Fibroblast of peridontal ligament (primary cell): ENCODE data around the gene QPRT.
"Not testable (repeated sequence)": the region's sequence is repeated elsewhere in the genome, so short reads cannot be mapped to it uniquely, and the experiment has no call there.

Experiments
- DNase-seq: peaks from one replicate; pipeline ENCODE4 v3.0.0-alpha.2; 2010; ENCODE audit errors: extremely low read depth

The QPRT gene

DNA sequence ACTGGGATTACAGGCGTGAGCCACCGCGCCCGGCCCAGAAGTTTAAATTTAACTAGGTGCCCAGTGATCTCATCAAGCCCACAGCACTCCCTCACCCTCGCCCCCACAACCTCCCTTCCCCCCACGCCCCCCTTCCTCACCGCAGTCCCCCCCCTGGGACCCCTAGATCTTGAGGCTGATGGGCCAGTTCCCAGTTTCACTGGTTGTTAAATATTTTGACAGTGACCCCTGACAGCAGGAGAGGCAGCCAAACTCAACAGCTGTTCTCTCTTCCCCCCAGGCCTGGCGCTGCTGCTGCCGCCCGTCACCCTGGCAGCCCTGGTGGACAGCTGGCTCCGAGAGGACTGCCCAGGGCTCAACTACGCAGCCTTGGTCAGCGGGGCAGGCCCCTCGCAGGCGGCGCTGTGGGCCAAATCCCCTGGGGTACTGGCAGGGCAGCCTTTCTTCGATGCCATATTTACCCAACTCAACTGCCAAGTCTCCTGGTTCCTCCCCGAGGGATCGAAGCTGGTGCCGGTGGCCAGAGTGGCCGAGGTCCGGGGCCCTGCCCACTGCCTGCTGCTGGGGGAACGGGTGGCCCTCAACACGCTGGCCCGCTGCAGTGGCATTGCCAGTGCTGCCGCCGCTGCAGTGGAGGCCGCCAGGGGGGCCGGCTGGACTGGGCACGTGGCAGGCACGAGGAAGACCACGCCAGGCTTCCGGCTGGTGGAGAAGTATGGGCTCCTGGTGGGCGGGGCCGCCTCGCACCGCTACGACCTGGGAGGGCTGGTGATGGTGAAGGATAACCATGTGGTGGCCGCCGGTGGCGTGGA lies 15.6 kb downstream of the QPRT start:
- DNase-seq: no peak

DNA sequence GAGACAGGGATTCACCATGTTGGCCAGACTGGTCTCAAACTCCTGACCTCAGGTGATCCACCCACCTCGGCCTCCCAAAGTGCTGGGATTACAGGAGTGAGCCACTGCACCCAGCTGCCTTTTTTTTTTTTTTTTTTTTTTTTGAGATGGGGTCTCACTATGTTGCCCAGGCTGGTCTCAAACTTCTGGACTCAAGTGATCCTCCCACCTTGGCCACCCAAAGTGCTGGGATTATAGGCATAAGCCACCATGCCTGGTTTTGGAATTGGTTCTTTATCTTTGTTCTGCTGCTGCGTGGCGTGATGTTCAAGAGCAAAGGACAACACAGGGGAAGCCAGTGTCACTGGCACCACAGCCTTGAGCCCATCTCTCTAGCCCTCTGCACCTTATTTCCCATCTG lies 16.7 kb downstream of the QPRT start:
- not testable (repeated sequence) for DNase-seq

DNA sequence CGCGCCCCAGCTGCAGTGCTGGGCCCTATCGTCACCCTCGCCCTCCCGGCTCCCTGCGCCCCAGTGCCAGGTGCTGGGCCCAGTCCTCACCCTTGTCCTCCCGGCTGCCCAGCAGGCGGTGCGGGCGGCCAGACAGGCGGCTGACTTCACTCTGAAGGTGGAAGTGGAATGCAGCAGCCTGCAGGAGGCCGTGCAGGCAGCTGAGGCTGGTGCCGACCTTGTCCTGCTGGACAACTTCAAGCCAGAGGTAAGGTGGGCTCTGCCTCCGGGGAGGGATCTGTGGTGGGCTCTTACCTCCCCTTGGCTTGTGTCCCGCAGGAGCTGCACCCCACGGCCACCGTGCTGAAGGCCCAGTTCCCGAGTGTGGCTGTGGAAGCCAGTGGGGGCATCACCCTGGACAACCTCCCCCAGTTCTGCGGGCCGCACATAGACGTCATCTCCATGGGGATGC lies 17.9 kb downstream of the QPRT start:
- DNase-seq: no peak

DNA sequence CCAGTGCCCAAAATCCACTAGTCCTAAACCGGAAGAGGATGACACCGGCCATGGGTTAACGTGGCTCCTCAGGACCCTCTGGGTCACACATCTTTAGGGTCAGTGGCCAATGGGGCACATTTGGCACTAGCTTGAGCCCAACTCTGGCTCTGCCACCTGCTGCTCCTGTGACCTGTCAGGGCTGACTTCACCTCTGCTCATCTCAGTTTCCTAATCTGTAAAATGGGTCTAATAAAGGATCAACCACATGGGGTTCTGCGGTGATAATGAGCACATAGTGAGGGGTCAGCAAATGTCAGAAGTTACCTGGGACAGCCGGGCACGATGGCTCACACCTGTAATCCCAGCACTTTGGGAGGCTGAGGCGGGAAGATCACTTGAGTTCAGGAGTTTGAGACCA lies 18.4 kb downstream of the QPRT start:
- DNase-seq: no peak

DNA sequence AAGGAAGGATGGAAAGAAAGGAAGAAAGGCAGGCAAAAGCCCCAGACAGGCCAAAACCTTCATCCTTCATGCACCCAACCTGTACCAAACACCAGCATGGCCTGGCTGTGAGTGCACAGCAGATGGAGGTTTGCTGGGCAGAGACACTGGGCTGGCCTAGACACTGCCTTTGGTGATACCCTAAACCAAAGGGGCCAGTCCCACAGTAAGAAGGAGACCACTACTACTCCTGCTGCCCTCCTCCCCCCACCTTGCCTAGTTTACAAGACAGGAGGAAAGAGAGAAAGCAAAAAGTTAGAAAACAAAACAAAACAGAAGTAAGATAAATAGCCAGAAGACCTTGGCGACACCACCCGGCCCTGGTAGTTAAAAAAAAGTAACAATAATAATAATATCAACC lies 19.1 kb downstream of the QPRT start:
- DNase-seq: no peak

DNA sequence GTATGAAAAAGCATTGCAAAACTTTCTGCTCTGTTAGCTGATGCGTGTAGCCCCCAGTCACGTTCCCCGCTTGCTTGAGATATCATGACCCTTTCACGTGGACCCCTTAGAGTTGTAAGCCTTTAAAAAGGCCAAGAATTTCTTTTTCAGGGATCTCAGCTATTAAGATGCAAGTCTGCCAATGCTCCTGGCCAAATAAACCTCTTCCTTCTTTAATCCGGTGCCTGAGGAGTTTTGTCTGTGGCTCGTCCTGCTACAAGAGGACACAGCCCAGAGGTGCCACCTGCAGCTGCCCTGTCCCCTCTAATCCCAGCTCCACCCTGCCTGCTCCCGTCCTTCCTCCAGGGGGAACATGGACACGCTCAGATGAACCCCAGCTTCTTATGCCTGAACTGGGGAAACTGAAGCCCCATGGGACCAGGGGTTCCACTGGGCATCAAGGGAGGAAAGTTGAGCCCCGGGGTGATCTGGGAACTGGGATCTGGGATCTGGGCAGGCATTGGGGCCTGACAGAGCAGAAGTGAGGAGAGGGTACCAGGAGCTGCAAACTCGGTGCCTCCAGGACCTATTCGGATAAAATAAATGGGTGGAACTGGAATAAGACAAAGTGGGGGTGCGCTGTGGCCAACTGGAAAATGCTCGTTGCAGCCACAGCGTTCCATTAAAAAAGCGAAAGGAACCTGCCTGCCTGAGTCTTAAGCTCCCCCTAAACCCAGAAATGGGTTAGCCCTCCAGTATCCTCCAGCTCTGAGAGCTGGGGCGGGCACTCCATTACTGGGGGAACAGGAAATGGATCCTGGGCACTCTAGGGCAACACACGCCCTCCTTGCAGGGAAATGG lies 19.7 kb downstream of the QPRT start:
- DNase-seq: no peak

DNA sequence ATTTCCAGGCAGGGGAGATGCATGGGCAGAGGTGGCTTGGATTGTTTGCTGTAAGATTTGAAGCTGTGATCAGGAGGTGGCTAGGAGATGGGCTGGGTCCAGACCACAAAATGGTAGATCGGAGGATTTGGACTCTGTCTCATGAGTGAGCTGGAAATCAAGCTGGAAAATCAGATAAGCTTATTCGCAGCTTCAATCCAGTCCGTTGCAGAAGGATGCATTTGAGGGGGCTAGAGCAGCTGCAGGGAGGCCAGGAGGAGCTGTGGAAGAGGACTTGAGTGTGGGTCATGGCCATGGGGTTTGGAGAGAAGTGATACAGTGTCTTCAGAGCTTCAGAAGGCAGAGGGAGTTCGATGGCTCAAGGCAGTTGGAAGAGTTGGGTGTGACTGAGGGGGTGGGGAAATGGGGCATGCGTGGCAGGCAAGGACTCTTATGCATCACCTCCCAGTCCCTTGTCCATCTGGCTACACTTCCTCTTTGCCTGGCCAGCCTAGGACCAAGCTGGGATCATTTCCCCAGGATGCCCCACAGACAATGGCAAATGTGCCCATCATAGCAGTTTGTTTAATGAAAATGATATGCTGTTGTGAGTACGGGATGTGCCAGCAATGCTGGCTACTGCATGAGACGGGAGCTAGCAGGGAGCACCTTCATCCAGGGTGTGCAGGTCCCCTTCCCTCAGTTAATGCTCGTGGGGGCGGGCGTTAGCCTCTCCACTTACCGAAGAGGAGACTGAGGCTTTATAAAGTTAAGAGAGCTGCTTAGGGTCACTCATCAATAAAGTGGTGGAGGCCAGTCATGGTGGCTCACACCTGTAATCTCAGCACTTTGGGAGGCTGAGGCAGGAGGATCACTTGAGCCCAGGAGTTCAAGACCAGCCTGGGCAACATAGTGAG lies 20.6 kb downstream of the QPRT start:
- DNase-seq: no peak

DNA sequence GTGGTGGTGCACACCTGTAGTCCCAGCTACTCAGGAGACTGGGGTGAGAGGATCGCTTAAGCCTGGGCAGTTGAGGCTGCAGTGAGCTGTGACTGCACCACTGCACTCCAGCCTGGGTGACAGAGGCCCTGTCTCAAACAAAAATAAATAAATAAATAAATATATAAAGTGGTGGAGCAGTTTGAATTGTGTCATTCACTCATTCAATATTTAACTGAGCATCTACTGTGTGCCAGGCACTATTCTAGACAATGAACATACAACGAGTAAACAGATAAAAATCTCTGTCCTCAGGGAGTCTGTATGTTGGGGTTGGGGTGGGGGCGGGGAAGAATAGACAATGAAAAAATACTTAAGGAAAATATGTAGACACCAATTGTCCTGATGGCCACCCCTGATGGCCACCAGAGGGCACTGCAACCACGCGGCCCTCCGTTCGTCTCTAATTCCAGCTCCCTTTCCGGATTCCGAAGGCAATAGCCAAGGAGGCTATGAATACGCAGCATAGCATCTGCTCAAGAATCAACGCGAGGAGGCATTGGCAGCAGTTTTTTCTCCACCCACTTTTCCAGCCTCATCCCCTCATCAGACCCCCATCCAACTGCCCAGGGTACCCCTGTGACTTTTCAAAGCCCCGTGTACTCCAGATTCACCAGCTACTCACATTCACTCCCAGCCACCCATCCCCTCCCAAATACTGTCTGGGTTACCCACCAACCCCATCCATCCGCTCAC lies 21.4 kb downstream of the QPRT start:
- DNase-seq: peak; percentile 90

DNA sequence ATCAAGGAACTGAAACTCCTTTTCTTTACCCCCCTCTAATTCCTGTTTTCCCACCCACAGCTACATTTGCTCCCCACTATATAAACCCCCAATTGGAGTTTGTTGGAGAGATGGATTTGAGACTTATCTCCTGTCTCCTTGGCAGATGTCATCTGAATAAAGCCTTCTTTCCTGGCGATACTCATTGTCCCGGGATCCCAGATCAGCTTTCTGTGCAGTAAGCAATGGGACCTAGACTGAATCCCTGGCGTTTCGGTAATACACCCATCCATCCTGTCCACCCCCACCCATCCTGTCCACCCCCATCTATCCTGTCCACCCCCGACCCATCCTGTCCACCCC lies 22.2 kb downstream of the QPRT start:
- no peak for DNase-seq

DNA sequence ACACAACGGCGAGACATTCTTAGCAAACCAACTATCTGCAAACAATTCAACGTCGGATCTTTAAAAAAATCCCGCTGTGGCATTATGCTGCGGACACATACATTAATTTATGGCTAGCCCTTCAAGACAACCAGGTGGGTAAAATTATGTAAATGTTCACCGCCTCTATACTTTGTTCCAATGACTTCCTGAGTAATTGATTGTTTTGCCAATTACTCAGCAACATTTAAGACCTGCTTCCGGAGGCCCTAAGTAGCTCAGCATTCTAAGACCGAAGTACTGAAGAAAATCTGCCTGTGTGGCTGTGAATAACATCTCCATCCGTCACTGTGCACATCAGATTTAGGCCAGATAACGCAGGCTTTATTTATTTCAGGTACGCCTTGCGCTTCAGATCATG lies 23.3 kb downstream of the QPRT start:
- no peak for DNase-seq

DNA sequence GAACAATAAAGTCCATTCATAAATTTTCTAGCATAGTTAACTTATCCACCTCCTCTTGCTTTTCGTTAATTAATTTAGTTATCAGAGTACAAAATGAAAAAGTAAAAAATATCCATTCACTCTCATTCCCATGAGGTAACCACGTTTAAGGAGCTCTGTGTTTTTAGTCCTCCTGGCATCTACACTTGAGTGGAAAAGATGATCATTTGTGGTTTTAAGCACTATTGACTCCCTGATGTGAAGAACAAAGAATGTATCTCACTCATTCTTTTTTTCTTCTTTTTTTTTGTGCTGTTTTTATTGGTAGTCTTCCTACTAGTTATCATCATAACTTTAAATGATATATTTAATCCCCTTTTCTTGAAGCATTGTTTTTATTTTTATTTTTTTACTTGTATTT lies 26.1 kb downstream of the QPRT start:
- no peak for DNase-seq

DNA sequence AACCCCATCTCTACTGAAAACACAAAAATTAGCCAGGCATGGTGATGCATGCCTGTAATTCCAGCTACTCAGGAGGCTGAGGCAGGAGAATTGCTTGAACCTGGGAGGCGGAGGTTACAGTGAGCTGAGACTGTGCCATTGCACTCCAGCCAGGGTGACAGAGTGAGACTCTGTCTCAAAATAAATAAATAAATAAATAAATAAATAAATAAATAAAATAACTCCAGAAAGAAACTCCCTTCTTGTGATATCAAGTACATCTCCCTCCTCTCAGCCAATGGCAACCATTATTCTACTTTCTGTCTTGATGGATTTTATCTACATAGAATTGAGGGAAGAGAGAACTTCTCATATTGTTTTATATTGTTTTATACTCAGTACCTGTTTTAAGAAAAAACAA lies 28.2 kb downstream of the QPRT start:
- DNase-seq: not testable (repeated sequence)

DNA sequence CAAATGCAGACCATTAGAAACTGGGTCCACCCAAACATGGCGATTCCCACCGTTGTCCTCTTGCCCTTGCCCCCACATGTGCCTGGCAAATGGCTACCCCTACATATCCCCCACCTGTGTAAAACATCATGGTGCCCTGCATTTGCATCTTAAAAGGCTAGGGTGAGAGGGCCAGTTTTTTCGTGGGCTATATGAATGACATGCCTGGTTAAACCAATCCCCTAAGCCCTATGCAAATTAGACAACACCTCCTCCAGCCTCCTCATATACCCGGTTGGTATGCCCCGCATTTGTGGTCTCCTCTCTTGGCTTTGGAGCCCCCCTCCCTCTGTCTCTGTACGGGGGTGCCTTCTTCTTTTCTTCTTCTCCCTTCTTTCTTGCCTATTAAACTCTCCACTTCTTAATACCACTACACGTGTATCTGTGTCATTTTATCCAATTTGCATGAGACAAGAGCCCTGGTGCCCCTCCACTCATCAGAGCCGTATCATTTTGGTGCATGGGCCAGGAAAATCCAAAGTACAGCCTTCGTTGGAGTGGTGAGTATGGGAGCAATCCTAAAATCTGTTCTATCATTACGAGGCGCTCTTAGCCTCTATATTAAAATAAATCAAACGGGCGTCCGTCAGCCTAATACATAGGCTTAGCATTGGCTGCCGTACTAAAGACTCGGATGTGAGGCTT lies 30.1 kb downstream of the QPRT start:
- DNase-seq: no peak

DNA sequence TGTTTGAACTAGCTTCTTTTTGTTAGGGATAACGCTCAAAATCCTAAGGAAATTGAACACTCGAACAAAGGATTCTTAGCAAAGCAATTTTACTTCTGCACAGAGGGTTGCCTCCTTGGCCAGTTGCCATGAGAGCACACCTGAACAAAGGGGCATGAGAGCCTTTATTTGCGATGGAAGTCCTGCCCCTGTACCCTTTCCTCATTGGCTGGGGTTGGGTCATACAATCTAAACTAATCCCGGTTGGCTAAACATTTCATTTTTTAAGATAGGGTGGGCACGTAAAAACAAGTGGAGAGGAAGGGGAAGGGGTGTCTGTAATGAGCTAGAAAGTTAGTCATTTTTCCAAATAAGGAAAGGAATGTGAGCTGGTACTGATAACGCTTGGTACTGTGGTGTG lies 30.7 kb downstream of the QPRT start:
- DNase-seq: not testable (repeated sequence)

DNA sequence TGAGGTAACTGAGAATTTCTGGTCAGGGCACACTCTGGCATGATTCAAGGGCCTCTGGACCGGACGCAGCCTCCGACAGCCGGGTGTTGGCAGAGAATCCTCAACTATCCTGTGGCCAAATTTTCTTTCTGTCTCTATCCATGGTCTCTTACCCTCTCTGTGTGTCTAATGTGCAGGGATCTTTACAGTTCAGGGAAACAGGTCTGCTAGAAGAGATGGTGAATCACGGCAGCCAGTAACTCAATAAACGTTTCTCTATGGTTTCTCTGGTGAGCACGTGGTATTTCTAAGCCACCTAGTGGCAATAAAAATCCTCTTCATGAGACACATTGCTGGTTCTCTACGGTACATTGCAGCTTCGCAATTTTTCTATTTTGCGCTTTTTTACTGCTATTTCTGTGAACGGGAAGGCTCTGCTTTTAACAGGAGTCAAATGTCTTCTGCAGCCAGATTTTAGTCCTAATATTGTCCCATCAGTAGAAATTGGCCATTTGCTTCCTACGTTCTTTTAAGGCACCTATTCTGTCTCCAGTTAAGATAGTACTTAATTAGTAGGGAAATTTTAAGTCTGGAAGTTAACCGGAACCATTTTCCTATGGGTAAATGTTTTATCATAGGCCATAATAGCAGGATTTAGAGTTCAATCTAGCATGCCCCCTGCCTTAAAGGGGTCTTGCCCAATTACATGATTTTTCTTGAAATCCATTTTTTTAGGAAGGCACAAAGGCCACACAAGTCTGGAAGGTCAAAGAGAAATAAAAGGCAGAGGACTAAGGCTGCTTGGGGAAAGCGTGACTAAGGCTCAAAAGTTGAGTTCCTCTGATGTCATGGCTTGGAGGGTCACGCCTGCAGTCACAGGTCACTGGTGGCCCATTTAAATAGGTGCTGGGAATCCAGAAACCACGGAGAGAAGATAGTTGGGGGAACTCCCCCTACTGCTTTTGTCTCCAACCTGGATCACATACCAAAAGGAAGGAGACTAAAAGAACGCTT lies 31.5 kb downstream of the QPRT start:
- peak; percentile 78 for DNase-seq

DNA sequence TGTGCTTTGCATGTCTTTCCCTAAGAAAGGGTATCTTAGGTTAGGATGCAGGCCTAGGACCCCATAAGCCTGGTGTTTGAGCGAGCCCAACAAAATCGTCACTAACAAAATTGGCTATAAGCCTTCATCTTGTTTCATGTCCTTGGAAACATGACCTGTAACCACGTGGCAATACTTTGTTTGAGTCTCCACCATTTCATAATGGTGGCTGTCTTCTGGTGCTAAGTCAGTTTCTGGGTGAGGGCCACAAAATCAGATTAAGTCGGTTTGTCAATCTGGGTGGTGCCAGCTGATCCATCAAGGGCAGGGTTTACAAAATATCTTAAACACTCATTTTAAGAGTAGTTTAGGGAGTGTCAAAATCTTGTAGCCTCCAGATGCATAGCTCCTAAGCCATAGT lies 33.8 kb downstream of the QPRT start:
- DNase-seq: no peak

DNA sequence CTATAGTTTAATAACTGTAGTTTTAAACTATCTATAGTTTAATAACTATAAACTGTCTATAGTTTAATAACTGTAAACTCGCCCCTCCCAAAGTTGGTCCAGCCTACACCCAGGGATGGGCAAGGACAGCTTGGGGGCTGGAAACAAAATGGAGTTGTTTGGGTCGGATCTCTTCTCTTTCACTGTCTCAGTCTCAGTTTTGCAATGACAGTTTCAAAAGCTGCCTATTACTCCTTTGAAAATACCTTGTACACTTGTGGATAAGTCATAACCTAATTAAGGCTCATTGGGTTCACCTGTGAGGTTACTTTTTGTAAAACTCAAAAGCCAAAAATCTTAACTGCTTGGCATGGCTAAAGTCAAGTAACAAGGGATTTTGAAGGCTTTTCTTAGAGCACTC lies 35.4 kb downstream of the QPRT start:
- DNase-seq: no peak

DNA sequence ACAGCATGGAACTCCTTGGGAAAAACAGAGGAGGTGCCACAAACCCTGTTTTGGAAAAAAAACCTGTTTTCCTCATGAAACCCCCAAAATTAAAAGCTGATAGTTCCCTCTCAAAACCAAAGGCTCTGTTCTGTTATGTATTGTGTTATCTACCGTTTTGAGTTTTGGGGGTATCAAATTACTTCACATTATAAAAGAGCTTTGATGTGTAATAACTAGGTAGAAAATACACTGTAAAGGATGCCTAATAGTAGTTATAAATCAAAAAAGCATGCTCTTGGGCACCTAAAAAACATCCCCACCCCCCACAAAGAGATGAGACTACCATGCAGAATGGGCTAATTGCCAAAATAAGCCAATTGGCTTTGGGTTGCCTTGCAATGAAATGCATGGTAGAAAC lies 36.0 kb downstream of the QPRT start:
- DNase-seq: no peak

DNA sequence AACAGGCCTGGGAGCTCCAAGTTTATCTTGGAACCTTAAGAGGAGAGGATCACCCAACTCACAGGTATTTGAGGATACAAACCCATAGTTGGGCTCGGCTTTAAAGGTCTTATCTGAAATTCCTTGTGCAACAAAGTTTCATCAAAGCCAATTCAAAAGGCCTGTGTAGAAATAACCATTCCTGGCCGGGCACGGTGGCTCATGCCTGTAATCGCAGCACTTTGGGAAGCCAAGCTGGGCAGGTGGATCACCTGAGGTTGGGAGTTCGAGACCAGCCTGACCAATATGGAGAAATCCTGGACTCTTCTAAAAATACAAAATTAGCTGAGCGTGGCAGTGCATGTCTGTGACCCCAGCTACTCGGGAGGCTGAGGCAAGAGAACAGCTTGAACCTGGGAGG lies 38.1 kb downstream of the QPRT start:
- DNase-seq: no peak

DNA sequence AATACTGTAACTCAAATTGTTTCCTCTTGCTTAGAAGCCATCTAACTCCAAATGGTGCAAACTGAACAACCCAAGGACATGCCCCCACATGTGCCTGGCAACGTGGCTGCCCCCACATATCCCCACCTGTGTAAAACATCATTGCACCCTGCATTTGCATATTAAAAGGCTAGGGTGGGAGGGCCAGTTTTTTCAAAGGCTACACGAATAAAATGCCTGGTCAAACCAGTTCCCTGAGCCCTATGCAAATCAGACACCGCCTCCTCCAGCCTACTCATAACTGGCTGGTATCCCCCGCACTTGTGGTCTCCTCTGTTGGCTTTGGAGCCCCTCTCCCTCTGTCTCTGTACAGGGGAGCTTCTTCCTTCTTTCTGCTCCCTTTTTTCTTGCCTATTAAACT lies 40.1 kb downstream of the QPRT start:
- no peak for DNase-seq
